Measurements from ENCODE around the gene GMDS.

The GMDS gene

GRCh38 chr6:1987640-1988039, 257.8 kb downstream of the GMDS start:
- no peak for DNase-seq (ENCODE audit: low read depth)

- no peak for DNase-seq (ENCODE audit: low read depth)
These were observed 258.8 kb downstream of the GMDS start for GRCh38 chr6:1986454-1987243.

GRCh38 chr6:1984346-1984994, 260.9 kb downstream of the GMDS start:
- DNase-seq (ENCODE audit: low read depth): no peak

- DNase-seq (ENCODE audit: low read depth): no peak
These were observed 261.6 kb downstream of the GMDS start for GRCh38 chr6:1983850-1984249.

DNA sequence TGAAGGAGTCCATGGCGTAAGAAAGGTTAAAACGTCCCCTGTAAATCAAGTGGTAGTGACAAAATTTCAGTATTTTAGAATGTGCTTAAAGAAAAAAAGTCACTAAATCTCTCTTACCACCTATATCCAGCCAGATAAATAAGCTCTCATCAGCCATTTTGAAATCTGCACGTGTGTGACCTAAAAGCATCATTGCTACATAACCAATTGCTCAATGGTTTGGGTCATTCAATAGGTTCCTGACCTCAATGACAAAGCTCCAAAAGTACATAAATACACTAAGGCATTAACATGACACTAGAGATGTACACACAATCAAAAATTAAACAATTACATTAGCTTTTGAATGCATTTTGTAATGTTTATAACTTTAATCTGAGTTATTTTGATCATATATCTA, 272.4 kb downstream of the GMDS start:
- DNase-seq (ENCODE audit: low read depth): no peak

GRCh38 chr6:1971612-1972011, 273.8 kb downstream of the GMDS start:
- DNase-seq (ENCODE audit: low read depth): no peak

- DNase-seq (ENCODE audit: low read depth): no peak
These were observed 275.2 kb downstream of the GMDS start for GRCh38 chr6:1970151-1970561.

- DNase-seq (ENCODE audit: low read depth): no peak
These were observed 278.7 kb downstream of the GMDS start for GRCh38 chr6:1966713-1967112.

- DNase-seq (ENCODE audit: low read depth): no peak
These were observed 279.7 kb downstream of the GMDS start for GRCh38 chr6:1965596-1966224.

DNA sequence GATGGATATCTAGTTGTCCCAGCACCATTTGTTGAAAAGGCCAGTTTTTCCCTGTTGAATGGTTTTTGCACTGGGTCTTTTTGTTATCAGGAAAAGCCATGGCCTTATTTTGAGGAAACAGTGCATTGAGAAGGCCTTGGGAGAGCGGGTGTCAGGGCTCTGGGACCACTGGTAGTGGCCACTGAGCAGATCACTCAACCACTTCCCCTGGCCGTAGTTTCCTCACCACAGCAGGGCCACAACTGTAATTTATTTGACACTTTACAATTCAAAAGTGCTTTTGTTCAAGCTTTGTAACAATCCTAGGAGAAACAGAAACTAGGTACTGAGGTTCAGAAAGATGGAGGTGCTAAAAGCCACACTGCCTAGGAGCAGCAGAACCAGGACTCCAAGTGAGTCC, 281.8 kb downstream of the GMDS start:
- DNase-seq (ENCODE audit: low read depth): no peak

GRCh38 chr6:1962201-1962600, 283.2 kb downstream of the GMDS start:
- no peak for DNase-seq (ENCODE audit: low read depth)

- no peak for DNase-seq (ENCODE audit: low read depth)
These were observed 284.8 kb downstream of the GMDS start for GRCh38 chr6:1960486-1961142.

- DNase-seq (ENCODE audit: low read depth): no peak
These were observed 287.1 kb downstream of the GMDS start for GRCh38 chr6:1958257-1958656.

GRCh38 chr6:1957746-1958145, 287.7 kb downstream of the GMDS start:
- no peak for DNase-seq (ENCODE audit: low read depth)

DNA sequence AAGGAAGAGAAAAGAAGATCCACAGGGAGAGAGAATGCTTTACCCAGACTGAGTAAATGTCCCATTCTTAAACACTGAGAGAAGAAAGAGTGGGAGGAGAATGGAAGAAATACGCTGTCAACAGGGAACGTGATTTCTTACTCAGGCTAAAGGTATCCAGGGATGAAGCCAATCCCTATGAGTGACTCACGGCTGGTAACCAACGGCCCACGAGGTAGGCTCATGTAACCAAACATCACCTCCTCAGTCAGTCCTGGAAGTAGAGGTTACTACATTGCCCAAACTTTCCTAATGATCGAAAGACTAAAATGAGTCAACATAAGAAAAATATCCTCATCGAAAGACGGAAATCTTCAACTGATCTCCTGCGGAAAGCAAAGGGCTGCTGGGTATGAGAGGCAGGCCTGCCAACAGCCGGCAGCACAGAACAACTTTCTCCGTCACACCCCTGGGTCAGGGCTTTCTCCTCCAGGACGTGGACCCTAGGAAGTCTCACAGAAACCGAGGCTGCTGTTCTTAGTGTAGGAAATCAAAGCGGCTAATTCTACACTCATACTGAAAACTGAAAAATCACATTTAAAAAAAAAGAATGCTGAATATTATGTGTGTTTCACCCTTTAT, 292.6 kb downstream of the GMDS start:
- DNase-seq (ENCODE audit: low read depth): no peak

- DNase-seq (ENCODE audit: low read depth): no peak
These were observed 294.8 kb downstream of the GMDS start for GRCh38 chr6:1950631-1951030.

GRCh38 chr6:1949538-1949937, 295.9 kb downstream of the GMDS start:
- DNase-seq (ENCODE audit: low read depth): no peak

- DNase-seq (ENCODE audit: low read depth): no peak
These were observed 297.5 kb downstream of the GMDS start for GRCh38 chr6:1947922-1948321.

DNA sequence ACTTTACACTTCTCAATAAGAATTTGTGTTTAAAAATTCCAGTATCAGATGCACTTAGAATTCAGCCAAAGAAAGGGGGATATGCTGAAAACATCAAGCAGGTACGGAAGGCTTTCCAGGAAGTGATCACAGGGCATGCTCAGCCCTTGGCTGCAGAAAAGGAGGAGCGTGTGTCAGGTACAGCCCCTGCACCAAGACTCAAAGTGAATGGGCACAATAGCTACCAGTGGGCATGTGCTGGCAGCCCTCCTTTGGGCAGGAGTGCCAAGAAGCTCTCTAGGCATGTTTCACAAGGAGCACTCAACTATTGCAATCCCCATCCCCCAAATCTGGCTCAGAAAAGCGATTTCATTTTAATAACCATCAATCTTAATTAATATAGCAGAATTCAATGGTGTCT, 298.8 kb downstream of the GMDS start:
- no peak for DNase-seq (ENCODE audit: low read depth)

- no peak for DNase-seq (ENCODE audit: low read depth)
These were observed 300.1 kb downstream of the GMDS start for GRCh38 chr6:1945235-1945832.

DNA sequence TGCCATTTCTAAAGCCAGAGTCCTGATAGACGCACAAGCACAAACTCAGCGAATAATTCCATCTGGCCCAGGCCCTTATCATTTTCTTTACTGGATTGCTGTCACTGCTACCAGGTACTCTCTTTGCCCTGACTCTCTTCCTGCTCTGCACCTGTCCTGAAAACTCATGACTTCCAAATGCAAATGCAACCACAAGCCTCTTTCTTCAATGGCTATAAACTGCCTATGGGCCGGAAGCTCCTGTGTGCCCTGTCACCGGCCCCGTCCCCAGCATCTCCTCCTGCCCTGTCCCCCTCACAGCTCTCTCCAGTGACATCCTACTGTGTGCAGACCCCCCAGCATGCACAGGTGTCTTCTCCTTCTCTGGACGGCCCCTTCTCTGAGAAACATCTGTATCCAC, 302.6 kb downstream of the GMDS start:
- no peak for DNase-seq (ENCODE audit: low read depth)

GRCh38 chr6:1941534-1941933, 303.9 kb downstream of the GMDS start:
- no peak for DNase-seq (ENCODE audit: low read depth)

All from activated T-cell treated with anti-CD3 and anti-CD28 coated beads for 24 hours (primary cell).